Gastrocnemius medialis (tissue), 4 donors: ENCODE measurements around the gene XRN2.

Source experiments
- POLR2A ChIP-seq, 2 donors: fragments of 450-650 bp; IDR thresholded peaks; one replicate each; pipeline ENCODE4 v1.6.1; 2017; ENCODE audit warnings: antibody characterized with exemption in 2 of 2, mild to moderate bottlenecking in 2 of 2, moderate library complexity in 2 of 2
- TF ChIP-seq, protein P1 (sequence below), 5 experiments: fragments of 450-650 bp in 3 of 5; fragments of 200-600 bp in 2 of 5; sonication (generic) in 2 of 5; IDR thresholded peaks in 4 of 5; conservative IDR thresholded peaks in 1 of 5; 1 replicate in 4 of 5; 2 replicates in 1 of 5; pipeline ENCODE4 v1.5.1; 2016 to 2019; ENCODE audit warnings: antibody characterized with exemption in 5 of 5, mild to moderate bottlenecking in 3 of 5, moderate library complexity in 3 of 5

DNA sequence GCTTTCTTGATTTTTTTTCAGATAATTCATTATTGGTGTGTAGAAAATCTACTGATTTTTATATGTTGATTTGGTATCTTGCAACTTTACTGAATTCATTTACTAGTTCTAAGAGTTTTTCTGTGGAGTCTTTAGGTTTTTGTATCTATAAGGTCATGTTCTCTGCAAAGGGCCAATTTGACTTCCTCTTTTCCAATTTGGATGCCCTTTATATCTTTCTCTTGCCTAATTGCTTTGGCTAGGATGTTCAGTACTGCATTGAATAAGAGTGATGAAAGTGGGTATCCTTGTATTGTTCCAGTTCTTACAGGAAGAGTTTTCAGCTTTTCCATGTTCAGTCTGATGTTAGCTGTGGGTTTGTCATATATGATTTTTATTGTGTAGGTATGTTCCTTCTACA lies 108.6 kb downstream of the XRN2 start:
- TF ChIP-seq, protein P1, sequence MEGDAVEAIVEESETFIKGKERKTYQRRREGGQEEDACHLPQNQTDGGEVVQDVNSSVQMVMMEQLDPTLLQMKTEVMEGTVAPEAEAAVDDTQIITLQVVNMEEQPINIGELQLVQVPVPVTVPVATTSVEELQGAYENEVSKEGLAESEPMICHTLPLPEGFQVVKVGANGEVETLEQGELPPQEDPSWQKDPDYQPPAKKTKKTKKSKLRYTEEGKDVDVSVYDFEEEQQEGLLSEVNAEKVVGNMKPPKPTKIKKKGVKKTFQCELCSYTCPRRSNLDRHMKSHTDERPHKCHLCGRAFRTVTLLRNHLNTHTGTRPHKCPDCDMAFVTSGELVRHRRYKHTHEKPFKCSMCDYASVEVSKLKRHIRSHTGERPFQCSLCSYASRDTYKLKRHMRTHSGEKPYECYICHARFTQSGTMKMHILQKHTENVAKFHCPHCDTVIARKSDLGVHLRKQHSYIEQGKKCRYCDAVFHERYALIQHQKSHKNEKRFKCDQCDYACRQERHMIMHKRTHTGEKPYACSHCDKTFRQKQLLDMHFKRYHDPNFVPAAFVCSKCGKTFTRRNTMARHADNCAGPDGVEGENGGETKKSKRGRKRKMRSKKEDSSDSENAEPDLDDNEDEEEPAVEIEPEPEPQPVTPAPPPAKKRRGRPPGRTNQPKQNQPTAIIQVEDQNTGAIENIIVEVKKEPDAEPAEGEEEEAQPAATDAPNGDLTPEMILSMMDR (IDR thresholded peaks at IDR 0.05 in 4 of 5, conservative IDR thresholded peaks at IDR 0.05 in 1 of 5): no peak
- no peak for TF ChIP-seq POLR2A (IDR thresholded peaks at IDR 0.05)
